Hepatocyte (in vitro differentiated cells): ENCODE data around the gene PEAK1.
"Not testable (repeated sequence)": the region's sequence is repeated elsewhere in the genome, so short reads cannot be mapped to it uniquely, and the experiment has no call there.

ENCODE experiments used
- CTCF ChIP-seq: fragments of 200-600 bp; sonication (generic); IDR thresholded peaks from 2 replicates; pipeline ENCODE4 v1.5.1; 2016; ENCODE audit warnings: antibody characterized with exemption, mild to moderate bottlenecking; ENCODE audit not compliant: poor library complexity
- EZH2 ChIP-seq: fragments of 200-600 bp; sonication (generic); IDR thresholded peaks from 2 replicates; pipeline ENCODE4 v1.6.1; 2016; ENCODE audit warnings: antibody characterized with exemption, mild to moderate bottlenecking, borderline replicate concordance

- not testable (repeated sequence) for TF ChIP-seq CTCF, EZH2
Measured at GRCh38 chr15:77156000-77156399, 263.9 kb downstream of the PEAK1 start.
